Activated naive CD8-positive, alpha-beta T cell treated with anti-CD3 and anti-CD28 coated beads for 36 hours (primary cell): ENCODE results near the gene GRID1. TPM values are rescaled to one million over a fixed set of nuclear protein-coding genes. Genes with fewer than 3 reads are reported as not detected.
"Not testable (repeated sequence)": the region's sequence is repeated elsewhere in the genome, so short reads cannot be mapped to it uniquely, and the experiment has no call there.

Experiments used
- DNase-seq: peaks from one replicate; pipeline ENCODE4 v3.0.0; 2021
- H3K27ac Mint-ChIP-seq: one replicate; pipeline ENCODE4 v1.8.0; 2022; ENCODE audit warnings: mild to moderate bottlenecking, moderate library complexity, mixed read lengths
- H3K27me3 Mint-ChIP-seq: one replicate; pipeline ENCODE4 v1.8.0; 2022; ENCODE audit warnings: mild to moderate bottlenecking, mixed read lengths
- H3K36me3 Mint-ChIP-seq: one replicate; pipeline ENCODE4 v1.8.0; 2021; ENCODE audit warnings: mild to moderate bottlenecking, mixed read lengths
- H3K4me1 Mint-ChIP-seq: one replicate; pipeline ENCODE4 v1.8.0; 2021; ENCODE audit warnings: mixed read lengths
- H3K4me3 Mint-ChIP-seq: one replicate; pipeline ENCODE4 v1.8.0; 2022; ENCODE audit warnings: mild to moderate bottlenecking, moderate library complexity, mixed read lengths
- H3K9me3 Mint-ChIP-seq: one replicate; pipeline ENCODE4 v1.8.0; 2022; ENCODE audit warnings: mixed read lengths
- total RNA-seq, 2 experiments: library from RNA; stranded (reverse); gene quantifications; one replicate each; pipeline ENCODE4 v1.2.3, GENCODE V29; 2021

Gene GRID1
- total RNA-seq, 2 experiments from 2014 or later: not detected

DNA sequence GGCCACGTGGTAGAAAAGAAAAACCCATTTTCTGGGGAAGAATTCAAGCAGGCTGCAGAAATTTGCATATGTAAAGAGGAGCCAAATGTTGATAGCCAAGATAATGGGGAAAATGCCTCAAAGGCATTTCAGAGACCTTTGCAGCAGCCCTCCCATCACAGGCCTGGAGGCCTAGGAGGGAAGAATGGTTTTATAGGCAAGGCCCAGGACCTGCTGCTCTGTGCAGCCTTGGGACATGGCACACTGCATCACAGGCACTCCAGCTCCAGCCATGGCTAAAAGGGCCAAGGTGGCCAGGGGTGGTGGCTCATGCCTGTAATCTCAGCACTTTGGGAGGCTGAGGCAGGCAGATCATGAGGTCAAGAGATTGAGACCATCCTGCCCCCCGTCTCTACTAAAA lies 128.5 kb downstream of the GRID1 start:
- DNase-seq, H3K27ac Mint-ChIP-seq, H3K9me3 Mint-ChIP-seq, H3K36me3 Mint-ChIP-seq, H3K4me1 Mint-ChIP-seq, H3K4me3 Mint-ChIP-seq, H3K27me3 Mint-ChIP-seq: not testable (repeated sequence)

DNA sequence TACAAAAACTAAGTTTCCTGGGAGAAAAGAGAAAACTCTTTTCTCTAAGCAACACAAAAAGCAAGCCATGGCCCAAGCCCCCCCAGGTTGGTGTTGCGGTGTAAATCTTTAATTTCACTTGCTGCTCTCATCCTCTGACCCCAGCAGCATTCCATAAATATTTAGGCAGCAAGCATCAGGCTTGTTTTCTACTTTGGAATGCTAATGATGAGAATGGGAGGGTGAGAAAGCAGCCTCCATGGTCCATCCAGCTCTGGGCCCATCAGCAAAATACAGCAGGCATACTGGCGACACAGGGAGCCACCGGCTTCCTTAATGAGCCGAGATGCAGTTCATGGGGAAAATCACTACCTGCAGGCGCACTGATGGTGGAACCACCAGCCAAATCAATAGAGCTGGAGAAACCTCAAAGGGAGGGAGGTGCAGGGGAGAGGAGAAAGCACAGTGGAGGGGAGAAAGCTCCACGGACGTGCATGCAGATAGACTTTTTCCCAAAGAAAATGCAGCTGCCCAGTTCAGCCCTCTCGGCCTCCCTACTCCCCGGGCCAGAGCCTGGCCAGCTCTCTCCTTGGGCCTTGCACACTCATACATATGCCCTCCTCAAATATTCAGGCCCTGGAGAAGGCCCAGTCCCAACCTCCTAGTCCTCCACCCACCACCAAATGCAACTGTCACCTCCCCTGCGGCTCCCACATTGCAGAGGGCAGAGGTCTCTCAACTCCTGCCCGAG lies 131.9 kb downstream of the GRID1 start:
- H3K36me3 Mint-ChIP-seq: peaks cover 1% of the 10 kb centered on the region
- no peak overlapping the region for H3K4me3 Mint-ChIP-seq
- DNase-seq: no peak

DNA sequence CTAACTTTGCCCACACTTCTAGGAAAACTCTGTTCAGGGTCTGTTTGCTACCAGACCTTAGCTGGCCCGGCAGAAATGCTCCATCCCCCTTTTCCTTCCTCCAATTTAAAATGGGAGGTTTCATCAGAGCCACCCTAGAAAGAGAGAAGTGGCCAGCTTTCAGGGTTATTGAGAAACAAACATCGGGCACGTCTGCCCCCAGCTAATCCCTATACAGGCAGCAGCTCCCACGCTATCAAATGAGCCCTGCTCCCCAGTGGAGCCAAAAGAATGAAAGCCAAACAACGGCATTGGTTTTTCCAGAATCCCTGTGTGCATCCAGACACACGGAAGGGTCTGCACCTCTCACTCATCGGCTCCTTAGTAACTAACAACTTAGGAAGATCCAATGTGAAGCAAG lies 132.5 kb downstream of the GRID1 start:
- Mint-ChIP-seq H3K27me3 (peaks cover 3% of the 10 kb centered on the region), H3K36me3 (peaks cover 1% of the 10 kb centered on the region), H3K27ac (no peak overlapping the region), H3K4me1 (no peaks in the 10 kb centered on the region), H3K9me3 (peaks cover 3% of the 10 kb centered on the region), H3K4me3 (no peak overlapping the region)
- no peak for DNase-seq

More for the DNA sequence above, 131.9 kb downstream of the GRID1 start:
- no peak overlapping the region for H3K27ac Mint-ChIP-seq
- H3K4me1 Mint-ChIP-seq: no peaks in the 10 kb centered on the region
- peaks cover 3% of the 10 kb centered on the region for H3K27me3 Mint-ChIP-seq
- H3K9me3 Mint-ChIP-seq: peaks cover 3% of the 10 kb centered on the region

DNA sequence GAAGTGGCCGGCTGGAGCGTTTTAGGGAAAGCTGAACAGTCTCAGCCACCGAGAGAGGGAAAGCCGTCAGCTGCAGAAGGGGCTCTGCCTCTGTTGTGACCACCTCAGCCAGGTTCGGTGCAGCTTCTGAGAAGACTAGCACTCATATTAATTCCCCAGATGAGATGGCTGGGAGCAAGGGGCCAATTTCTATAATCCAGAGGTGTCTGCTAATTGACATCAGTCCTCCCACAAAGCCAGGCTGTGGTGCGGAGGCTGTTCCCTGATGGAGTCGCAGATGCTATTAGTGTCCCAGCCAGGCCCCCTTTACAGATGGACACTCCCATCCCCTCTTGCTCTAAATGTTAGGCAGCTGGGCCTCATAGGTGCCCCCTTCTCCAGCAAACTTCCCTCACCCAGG lies 133.5 kb downstream of the GRID1 start:
- Mint-ChIP-seq H3K27ac (no peak overlapping the region), H3K4me3 (no peak overlapping the region), H3K4me1 (no peaks in the 10 kb centered on the region), H3K27me3 (peaks cover 3% of the 10 kb centered on the region), H3K36me3 (peaks cover 1% of the 10 kb centered on the region), H3K9me3 (peaks cover 3% of the 10 kb centered on the region)
- DNase-seq: no peak

DNA sequence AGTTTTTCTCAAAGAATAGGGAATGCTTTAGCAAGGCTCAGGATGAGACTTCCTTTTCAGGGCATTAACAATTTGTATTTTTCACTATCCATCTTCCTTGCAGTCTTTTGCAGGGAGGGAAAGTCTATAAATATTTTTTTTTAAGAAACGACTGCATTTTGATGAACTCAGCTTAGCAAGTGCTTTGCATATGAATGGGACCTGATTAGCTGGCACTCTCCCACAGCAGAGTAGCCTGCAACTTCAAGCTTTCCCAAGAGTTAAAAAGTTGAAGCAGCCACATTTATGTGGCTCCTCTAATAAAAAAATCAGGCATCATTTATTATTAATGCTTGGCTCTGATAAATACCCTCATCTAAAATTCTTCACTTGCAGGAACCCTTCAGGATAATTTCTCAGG lies 134.0 kb downstream of the GRID1 start:
- H3K27me3 Mint-ChIP-seq: peaks cover 3% of the 10 kb centered on the region
- H3K4me1 Mint-ChIP-seq: no peaks in the 10 kb centered on the region

DNA sequence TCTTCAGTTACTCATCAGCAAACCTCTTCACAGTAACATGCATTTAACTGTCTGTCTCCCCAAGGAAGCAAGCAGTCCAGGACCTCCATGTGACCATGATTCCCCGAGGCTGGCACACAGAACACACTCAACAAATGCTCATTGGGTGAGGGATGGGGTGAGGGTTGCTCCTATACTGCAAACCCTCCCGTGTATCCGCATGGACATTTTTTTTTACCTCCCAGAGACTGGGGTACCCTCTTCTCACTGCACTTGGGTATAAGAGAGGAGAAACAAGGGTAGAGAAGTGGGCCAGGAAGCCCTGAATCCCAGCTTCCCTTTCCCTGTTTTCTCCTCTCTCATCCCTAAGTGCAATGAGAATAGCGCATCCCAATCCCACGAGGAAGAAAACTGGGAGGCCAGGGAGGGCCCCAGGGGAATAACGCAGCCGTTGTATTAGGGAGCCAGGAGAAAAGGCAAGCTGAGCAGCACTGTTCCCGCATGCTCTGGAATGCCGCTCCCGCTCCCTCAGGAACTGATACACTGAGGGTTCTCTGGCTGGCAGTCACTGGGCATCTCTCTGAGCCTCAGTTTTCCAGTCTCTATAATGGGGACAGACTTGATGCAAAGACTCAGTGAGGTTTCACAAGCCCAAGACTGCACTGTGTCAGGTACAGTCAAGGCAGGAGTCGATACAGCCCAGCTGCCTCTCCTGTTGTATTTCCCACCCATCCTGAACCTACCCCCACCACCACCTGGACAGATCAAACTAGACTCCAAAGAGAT lies 134.6 kb downstream of the GRID1 start:
- H3K27me3 Mint-ChIP-seq: peaks cover 3% of the 10 kb centered on the region
- no peaks in the 10 kb centered on the region for H3K9me3 Mint-ChIP-seq
- no peak for DNase-seq
- H3K4me3 Mint-ChIP-seq: no peak overlapping the region
- no peaks in the 10 kb centered on the region for H3K36me3 Mint-ChIP-seq
- no peaks in the 10 kb centered on the region for H3K4me1 Mint-ChIP-seq
- no peak overlapping the region for H3K27ac Mint-ChIP-seq

More for the DNA sequence above, 134.0 kb downstream of the GRID1 start:
- H3K9me3 Mint-ChIP-seq: peaks cover 1% of the 10 kb centered on the region
- H3K36me3 Mint-ChIP-seq: peaks cover 1% of the 10 kb centered on the region
- H3K4me3 Mint-ChIP-seq: no peak overlapping the region
- DNase-seq: no peak
- no peak overlapping the region for H3K27ac Mint-ChIP-seq

DNA sequence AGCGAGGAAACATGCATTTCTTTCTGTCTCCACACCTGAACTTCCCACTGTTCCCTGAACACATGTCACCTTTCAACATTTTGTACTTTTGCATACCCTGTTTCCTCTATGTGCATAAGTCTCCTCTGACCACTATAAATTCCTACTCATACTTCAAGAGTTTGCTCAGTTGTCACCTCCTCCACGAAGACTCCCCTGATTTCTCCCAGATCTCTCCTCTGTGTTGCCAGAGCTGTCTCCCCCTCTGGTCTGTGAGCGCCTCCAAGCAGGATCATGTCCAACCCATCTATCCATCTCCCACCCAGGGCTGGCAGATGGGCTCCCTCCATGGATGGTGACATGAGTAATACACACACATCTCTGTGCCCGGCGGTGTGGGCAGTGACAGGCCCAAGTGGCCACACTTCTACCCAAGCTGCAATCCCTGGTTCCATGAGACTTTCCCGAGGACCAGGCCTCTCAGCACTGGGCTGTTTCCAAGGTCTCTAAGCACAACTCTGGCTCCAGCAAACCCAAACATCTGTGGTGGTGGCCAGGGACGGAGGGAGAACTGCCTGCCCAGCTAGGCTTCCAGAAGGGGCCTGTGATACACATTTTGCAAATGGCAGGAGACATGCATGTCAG lies 135.9 kb downstream of the GRID1 start:
- H3K36me3 Mint-ChIP-seq: no peaks in the 10 kb centered on the region
- H3K4me1 Mint-ChIP-seq: no peaks in the 10 kb centered on the region
- H3K27me3 Mint-ChIP-seq: peaks cover 3% of the 10 kb centered on the region
- no peak for DNase-seq
- H3K27ac Mint-ChIP-seq: no peak overlapping the region
- no peak overlapping the region for H3K4me3 Mint-ChIP-seq
- no peaks in the 10 kb centered on the region for H3K9me3 Mint-ChIP-seq

DNA sequence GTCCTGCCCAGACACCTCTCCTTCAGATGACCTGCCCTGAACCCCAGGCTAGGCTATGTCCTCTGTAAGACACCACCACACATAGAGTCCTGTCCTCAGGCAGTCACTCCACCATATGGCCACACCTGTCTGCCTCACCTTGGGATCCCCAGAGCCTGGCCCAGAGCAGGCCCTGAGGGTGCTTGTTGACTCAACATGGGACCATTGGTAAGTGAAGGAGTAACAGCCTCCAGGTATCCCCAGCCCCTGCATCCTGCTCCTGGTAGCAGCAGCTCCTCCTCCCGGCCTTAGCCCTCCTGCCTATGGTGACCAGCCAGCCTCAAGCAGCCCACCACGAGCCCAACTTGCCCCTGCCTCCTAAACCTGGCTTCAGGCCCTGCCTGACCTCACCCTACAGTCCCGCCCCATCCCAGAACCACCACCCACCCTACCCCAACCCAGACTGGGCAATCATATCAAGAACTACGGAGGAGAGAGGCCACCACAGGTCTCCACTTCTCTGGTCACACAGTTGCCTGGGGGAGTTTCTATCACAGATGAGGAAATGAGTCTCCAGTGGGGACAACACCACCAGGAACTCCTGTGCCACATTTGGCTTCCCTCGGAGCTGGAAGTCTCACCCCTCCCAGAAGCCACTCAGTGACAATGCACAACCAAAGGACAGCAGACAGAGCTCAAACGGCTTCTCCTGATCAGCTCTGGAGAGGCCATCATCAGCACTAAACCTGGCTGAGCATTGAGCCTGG lies 136.6 kb downstream of the GRID1 start:
- Mint-ChIP-seq H3K27me3 (peaks cover 2% of the 10 kb centered on the region), H3K4me3 (no peak overlapping the region), H3K27ac (no peak overlapping the region), H3K4me1 (no peaks in the 10 kb centered on the region), H3K36me3 (no peaks in the 10 kb centered on the region), H3K9me3 (no peaks in the 10 kb centered on the region)
- DNase-seq: no peak

DNA sequence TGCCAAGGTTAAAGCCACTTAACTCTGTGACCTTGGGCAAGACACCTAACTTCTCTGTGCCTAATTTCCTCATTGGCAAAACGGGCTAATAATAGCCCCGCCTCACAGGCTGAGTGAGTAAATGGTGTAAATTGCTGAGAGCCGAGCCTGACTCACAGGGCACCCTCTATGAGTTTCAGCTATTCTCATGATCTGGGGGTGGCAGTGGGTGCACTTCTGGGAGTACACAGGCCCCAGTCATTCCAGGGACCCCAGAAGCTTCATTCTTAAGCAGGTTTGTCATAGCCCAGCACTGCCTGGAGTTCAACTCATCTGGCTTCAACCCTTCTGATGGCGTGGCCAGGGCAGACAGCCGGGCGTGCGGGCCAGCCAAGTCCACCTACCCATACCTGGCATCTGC lies 137.2 kb downstream of the GRID1 start:
- Mint-ChIP-seq H3K36me3 (no peaks in the 10 kb centered on the region), H3K4me1 (peaks cover 3% of the 10 kb centered on the region), H3K9me3 (no peaks in the 10 kb centered on the region), H3K27ac (no peak overlapping the region), H3K27me3 (no peaks in the 10 kb centered on the region), H3K4me3 (no peak overlapping the region)
- DNase-seq: no peak

DNA sequence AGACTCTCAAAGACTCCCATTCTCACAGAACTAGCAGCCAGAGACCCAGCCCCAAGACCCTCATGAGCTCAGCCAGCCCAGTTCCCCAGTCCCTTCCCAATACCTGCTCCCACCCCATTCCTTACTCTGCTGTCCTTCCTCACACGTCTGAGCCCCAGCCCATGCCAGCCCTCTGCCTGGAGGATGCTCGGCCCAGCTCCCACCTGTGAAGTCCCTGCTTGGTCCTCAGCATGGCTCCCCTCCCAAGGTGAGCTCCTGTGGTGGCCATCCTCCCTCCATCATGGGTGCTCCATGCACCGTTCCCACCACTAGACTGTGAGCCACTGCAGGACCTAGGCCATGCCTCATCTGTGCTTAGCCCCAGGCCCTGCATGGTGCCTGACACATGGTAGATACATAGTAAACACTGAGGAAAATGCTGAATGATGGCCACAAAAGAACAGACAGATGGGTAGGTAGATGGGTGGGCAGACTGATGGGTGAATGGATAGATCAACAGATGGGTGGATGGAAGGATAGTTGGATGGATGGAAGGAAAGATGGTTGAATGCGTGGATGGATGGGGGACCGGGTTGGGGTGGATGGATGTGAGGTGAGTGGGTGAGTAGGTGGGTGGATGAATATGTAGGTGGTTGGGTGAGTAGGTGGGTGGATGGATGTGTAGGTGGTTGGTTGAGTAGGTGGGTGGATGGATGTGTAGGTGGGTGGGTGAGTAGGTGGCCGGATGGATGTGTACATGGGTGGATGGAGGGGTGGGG lies 138.9 kb downstream of the GRID1 start:
- H3K36me3 Mint-ChIP-seq: no peaks in the 10 kb centered on the region
- H3K27me3 Mint-ChIP-seq: no peaks in the 10 kb centered on the region
- H3K27ac Mint-ChIP-seq: no peak overlapping the region
- no peak overlapping the region for H3K4me3 Mint-ChIP-seq
- no peak for DNase-seq
- H3K9me3 Mint-ChIP-seq: no peaks in the 10 kb centered on the region
- peaks cover 3% of the 10 kb centered on the region for H3K4me1 Mint-ChIP-seq

DNA sequence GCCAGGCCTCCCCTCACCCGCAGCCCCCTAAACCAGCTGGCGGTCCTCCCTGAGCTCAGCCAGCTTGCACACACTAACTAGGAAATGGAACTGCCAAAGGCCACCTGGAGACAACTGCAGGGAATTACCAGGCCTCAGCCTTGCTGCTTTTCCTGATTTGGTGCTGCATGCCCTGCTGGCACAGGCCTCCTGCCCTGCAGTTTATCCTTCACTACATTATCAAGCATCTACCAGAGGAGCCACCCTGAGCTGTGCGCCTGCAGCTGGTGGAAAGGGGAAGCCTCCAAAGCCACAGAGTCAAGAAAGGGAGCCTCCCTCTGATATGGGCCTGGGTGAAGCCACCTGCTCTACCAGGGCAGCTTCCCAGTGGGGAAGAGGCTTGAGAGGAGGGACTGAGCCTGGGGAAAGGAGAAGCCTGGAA lies 139.8 kb downstream of the GRID1 start:
- Mint-ChIP-seq H3K4me1 (peaks cover 3% of the 10 kb centered on the region), H3K9me3 (no peaks in the 10 kb centered on the region), H3K27me3 (no peaks in the 10 kb centered on the region), H3K27ac (no peak overlapping the region), H3K4me3 (no peak overlapping the region), H3K36me3 (no peaks in the 10 kb centered on the region)
- DNase-seq: no peak

DNA sequence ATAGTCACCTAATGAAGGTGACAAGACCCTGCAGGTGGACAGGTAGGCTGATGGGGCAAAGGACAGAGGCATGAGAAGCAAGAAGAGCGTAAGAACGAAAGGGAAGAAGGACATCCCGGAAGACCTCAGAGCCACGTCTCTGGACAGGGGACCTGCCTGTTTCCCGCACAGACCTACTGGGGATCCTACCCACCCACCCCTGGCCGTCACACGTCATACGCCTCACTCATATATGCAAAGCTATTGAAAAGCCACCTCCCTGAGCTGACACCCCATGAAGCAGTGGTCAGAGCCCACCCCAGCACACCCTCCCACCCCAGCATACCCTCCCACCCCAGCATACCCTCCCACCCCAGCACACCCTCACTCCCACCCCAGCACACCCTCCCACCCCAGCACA lies 140.6 kb downstream of the GRID1 start:
- Mint-ChIP-seq H3K4me1 (peaks cover 3% of the 10 kb centered on the region), H3K27ac (no peak overlapping the region), H3K36me3 (no peaks in the 10 kb centered on the region)

DNA sequence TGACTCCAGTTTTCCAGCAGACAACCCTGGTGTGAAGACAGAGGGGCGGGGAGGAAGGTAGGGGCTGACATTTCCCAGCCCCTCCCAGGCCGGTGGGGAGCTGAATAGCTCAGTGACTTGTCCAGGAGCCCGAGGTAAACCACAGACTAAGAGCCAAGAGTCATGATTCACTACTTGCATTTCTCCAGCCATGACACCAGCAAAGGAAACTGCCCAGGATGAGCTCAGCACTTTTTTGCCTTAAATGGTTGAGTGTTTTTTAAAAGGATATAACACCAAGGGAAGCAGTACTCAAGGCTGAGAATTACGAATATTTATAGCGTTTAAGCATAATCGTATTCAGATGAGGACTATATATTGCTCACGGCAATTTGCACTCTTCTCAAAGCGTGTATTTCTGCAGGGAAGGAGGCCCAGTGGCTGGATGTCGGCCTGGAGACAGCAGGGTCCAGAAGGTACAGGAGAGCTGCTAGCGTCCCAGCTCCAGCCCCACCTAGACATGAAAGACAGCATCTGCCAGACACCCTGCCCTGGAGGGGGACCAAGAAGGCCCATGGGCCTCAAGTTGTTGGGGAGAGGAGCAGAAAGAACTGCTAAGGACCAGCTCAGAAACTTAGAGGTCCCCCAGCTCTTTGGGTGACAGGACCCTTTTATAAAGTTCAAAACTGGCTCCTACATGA lies 141.4 kb downstream of the GRID1 start:
- Mint-ChIP-seq H3K4me1 (peaks cover 3% of the 10 kb centered on the region), H3K27ac (no peak overlapping the region), H3K27me3 (no peaks in the 10 kb centered on the region), H3K9me3 (no peaks in the 10 kb centered on the region), H3K36me3 (no peaks in the 10 kb centered on the region), H3K4me3 (no peak overlapping the region)
- DNase-seq: no peak

More for the DNA sequence above, 140.6 kb downstream of the GRID1 start:
- no peak for DNase-seq
- Mint-ChIP-seq H3K9me3 (no peaks in the 10 kb centered on the region), H3K4me3 (no peak overlapping the region), H3K27me3 (no peaks in the 10 kb centered on the region)
